ENCODE measurements around the gene GRIFIN. TPM values are rescaled to one million over a fixed set of nuclear protein-coding genes. Genes with fewer than 3 reads are reported as not detected.

GRIFIN gene
- polyA plus RNA-seq, 1 of the 3 experiments (the other 2 are of a cell fraction) = not detected

DNA sequence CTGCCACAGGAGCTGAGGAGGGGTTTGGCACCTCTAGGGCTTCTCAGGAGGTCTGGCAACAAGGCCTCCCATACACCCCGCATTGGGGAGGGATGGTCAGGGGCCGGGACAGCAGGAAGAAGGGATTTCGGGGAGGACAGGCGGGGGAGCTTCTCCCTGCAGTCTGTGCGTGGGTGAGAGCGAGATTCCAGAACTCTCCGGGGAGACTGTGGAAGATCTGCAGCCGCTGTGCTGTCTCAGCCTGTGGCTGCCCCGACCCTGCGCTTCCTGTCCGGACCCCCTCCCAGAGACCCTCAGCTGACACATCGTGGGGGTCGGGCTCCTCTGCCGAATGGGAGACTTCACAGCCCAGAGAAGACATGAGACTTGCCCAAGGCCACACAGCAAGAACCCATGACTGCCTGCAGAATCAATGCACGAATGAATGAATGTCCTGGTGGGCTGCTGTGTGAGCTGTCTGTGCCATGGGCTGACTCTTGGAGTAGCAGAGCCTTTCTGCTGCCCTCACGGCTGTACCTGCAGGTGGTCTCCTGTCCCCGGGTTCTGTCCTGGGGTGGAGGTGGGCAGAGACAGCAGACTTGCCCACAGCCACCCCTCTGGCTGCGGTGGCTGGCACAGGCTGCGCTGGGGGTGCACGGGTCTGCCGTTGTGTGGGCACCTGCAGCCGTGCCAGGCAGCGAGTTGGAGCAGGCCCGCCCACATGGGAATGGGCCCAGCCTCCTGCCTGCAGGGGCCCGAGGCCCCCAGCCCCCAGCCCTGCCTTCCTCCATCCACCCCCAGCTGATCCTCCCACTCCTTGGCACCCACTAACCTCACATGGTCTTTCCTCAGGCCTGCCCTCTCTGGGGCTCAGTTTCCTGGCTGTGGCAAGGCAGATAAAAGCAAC lies 27.1 kb upstream of the GRIFIN start:
- 80% methylated on average over 11 of the region's 25 CpGs for WGBS (ENCODE audit: low lambda C conversion rate)
- DNase-seq = no peak
- H3F3A ChIP-seq (replicated peaks; ENCODE audit: insufficient read depth) = no peaks in the 10 kb centered on the region
- H3K27ac ChIP-seq (ENCODE audit: low read depth in 2 of 2, low read length in 1 of 2) = no peak overlapping the region
- H3K36me3 ChIP-seq (replicated peaks in 1 of 2; ENCODE audit: control insufficient read depth in 1 of 2, insufficient read depth in 2 of 2, low read length in 1 of 2) = no peaks in the 10 kb centered on the region
- TF ChIP-seq POLR2AphosphoS5 (IDR thresholded peaks at IDR 0.05; ENCODE audit: low read depth, low read length) = no peak
- TF ChIP-seq, protein P1, sequence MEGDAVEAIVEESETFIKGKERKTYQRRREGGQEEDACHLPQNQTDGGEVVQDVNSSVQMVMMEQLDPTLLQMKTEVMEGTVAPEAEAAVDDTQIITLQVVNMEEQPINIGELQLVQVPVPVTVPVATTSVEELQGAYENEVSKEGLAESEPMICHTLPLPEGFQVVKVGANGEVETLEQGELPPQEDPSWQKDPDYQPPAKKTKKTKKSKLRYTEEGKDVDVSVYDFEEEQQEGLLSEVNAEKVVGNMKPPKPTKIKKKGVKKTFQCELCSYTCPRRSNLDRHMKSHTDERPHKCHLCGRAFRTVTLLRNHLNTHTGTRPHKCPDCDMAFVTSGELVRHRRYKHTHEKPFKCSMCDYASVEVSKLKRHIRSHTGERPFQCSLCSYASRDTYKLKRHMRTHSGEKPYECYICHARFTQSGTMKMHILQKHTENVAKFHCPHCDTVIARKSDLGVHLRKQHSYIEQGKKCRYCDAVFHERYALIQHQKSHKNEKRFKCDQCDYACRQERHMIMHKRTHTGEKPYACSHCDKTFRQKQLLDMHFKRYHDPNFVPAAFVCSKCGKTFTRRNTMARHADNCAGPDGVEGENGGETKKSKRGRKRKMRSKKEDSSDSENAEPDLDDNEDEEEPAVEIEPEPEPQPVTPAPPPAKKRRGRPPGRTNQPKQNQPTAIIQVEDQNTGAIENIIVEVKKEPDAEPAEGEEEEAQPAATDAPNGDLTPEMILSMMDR (IDR thresholded peaks at IDR 0.05) = no peak
- TF ChIP-seq GABPA (IDR thresholded peaks at IDR 0.05; ENCODE audit: low read depth) = no peak
- no peak for TF ChIP-seq MEF2A (IDR thresholded peaks at IDR 0.05; ENCODE audit: borderline replicate concordance, low read depth)
- no peak for TF ChIP-seq ELF1 (IDR thresholded peaks at IDR 0.05)
- ChIA-PET POLR2A (no interaction called here), CTCF (interaction anchor here (1.0 to 3.1 kb wide), 3 partner anchors 8 to 35 kb away, joined by 3 to 10 read pairs (median 3); no protein-coding TSS in a partner anchor)
- H3K9me2 ChIP-seq = no peaks in the 10 kb centered on the region
- H3K4me2 ChIP-seq = no peak overlapping the region
- H3K79me2 ChIP-seq (ENCODE audit: insufficient read depth) = no peaks in the 10 kb centered on the region
- H3K4me1 ChIP-seq (ENCODE audit: control insufficient read depth in 1 of 2, insufficient read depth in 2 of 2, low read depth in 1 of 2, low read length in 1 of 2) = peaks cover under 1 to 5% of the 10 kb centered on the region in 2 experiments; a peak in 2 of 4 replicates
- H2AFZ ChIP-seq (ENCODE audit: low read depth) = no peak overlapping the region
- no peaks in the 10 kb centered on the region for H3K9me3 ChIP-seq
- H3K9ac ChIP-seq = no peak overlapping the region
- H3K4me3 ChIP-seq (ENCODE audit: low read depth in 2 of 2, low read length in 1 of 2) = no peak overlapping the region
- H3K27me3 ChIP-seq (ENCODE audit: insufficient read depth) = no peaks in the 10 kb centered on the region
- no peaks in the 10 kb centered on the region for H4K20me1 ChIP-seq (ENCODE audit: insufficient read depth)

- H3K9me3 ChIP-seq = no peaks in the 10 kb centered on the region
- peaks cover 0 to 2% of the 10 kb centered on the region in 2 experiments; a peak in 1 of 4 replicates for H3K4me1 ChIP-seq (ENCODE audit: control insufficient read depth in 1 of 2, insufficient read depth in 2 of 2, low read depth in 1 of 2, low read length in 1 of 2)
- CTCF ChIA-PET = interaction anchor here (1.0 to 3.1 kb wide), 3 partner anchors 9 to 34 kb away, joined by 3 to 10 read pairs (median 3); no protein-coding TSS in a partner anchor
- POLR2A ChIA-PET = no interaction called here
- H3K4me3 ChIP-seq (ENCODE audit: low read depth in 2 of 2, low read length in 1 of 2) = no peak overlapping the region
- H3K4me2 ChIP-seq = no peak overlapping the region
- H3K79me2 ChIP-seq (ENCODE audit: insufficient read depth) = no peaks in the 10 kb centered on the region
- H2AFZ ChIP-seq (ENCODE audit: low read depth) = no peak overlapping the region
- no peaks in the 10 kb centered on the region for H3F3A ChIP-seq (replicated peaks; ENCODE audit: insufficient read depth)
- H3K9me2 ChIP-seq = no peaks in the 10 kb centered on the region
- H3K27ac ChIP-seq (ENCODE audit: low read depth in 2 of 2, low read length in 1 of 2) = no peak overlapping the region
- H3K9ac ChIP-seq = no peak overlapping the region
- no peak for DNase-seq
- 73% methylated on average over 12 of the region's 13 CpGs for WGBS (ENCODE audit: low lambda C conversion rate)
- H3K36me3 ChIP-seq (replicated peaks in 1 of 2; ENCODE audit: control insufficient read depth in 1 of 2, insufficient read depth in 2 of 2, low read length in 1 of 2) = no peaks in the 10 kb centered on the region
- no peaks in the 10 kb centered on the region for H4K20me1 ChIP-seq (ENCODE audit: insufficient read depth)
- no peaks in the 10 kb centered on the region for H3K27me3 ChIP-seq (ENCODE audit: insufficient read depth)
- TF ChIP-seq FOXJ3 (CRISPR knock-in tag; IDR thresholded peaks at IDR 0.05) = no peak
- TF ChIP-seq USF2 (IDR thresholded peaks at IDR 0.05; ENCODE audit: borderline replicate concordance, low read depth, low read length) = no peak
- no peak for TF ChIP-seq SIN3A (IDR thresholded peaks at IDR 0.05; ENCODE audit: borderline replicate concordance, low read depth, low read length)
- no peak for TF ChIP-seq TAF1 (IDR thresholded peaks at IDR 0.05; ENCODE audit: borderline replicate concordance, low read depth, low read length)
- TF ChIP-seq RFX5 (IDR thresholded peaks at IDR 0.05; ENCODE audit: low read length) = no peak
- TF ChIP-seq, protein P2, sequence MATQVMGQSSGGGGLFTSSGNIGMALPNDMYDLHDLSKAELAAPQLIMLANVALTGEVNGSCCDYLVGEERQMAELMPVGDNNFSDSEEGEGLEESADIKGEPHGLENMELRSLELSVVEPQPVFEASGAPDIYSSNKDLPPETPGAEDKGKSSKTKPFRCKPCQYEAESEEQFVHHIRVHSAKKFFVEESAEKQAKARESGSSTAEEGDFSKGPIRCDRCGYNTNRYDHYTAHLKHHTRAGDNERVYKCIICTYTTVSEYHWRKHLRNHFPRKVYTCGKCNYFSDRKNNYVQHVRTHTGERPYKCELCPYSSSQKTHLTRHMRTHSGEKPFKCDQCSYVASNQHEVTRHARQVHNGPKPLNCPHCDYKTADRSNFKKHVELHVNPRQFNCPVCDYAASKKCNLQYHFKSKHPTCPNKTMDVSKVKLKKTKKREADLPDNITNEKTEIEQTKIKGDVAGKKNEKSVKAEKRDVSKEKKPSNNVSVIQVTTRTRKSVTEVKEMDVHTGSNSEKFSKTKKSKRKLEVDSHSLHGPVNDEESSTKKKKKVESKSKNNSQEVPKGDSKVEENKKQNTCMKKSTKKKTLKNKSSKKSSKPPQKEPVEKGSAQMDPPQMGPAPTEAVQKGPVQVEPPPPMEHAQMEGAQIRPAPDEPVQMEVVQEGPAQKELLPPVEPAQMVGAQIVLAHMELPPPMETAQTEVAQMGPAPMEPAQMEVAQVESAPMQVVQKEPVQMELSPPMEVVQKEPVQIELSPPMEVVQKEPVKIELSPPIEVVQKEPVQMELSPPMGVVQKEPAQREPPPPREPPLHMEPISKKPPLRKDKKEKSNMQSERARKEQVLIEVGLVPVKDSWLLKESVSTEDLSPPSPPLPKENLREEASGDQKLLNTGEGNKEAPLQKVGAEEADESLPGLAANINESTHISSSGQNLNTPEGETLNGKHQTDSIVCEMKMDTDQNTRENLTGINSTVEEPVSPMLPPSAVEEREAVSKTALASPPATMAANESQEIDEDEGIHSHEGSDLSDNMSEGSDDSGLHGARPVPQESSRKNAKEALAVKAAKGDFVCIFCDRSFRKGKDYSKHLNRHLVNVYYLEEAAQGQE (IDR thresholded peaks at IDR 0.05; ENCODE audit: low read depth, low read length) = no peak
- TF ChIP-seq, protein P3, sequence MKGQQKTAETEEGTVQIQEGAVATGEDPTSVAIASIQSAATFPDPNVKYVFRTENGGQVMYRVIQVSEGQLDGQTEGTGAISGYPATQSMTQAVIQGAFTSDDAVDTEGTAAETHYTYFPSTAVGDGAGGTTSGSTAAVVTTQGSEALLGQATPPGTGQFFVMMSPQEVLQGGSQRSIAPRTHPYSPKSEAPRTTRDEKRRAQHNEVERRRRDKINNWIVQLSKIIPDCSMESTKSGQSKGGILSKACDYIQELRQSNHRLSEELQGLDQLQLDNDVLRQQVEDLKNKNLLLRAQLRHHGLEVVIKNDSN (IDR thresholded peaks at IDR 0.05; ENCODE audit: borderline replicate concordance, low read depth) = no peak
- TF ChIP-seq RXRA (IDR thresholded peaks at IDR 0.05; ENCODE audit: borderline replicate concordance, low read depth) = no peak
- TF ChIP-seq, protein P4, sequence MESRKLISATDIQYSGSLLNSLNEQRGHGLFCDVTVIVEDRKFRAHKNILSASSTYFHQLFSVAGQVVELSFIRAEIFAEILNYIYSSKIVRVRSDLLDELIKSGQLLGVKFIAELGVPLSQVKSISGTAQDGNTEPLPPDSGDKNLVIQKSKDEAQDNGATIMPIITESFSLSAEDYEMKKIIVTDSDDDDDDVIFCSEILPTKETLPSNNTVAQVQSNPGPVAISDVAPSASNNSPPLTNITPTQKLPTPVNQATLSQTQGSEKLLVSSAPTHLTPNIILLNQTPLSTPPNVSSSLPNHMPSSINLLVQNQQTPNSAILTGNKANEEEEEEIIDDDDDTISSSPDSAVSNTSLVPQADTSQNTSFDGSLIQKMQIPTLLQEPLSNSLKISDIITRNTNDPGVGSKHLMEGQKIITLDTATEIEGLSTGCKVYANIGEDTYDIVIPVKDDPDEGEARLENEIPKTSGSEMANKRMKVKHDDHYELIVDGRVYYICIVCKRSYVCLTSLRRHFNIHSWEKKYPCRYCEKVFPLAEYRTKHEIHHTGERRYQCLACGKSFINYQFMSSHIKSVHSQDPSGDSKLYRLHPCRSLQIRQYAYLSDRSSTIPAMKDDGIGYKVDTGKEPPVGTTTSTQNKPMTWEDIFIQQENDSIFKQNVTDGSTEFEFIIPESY (IDR thresholded peaks at IDR 0.05; ENCODE audit: borderline replicate concordance, low read depth) = no peak
- no peak for TF ChIP-seq TEAD4 (IDR thresholded peaks at IDR 0.05; ENCODE audit: borderline replicate concordance, insufficient read depth)
- TF ChIP-seq MXI1 (IDR thresholded peaks at IDR 0.05; ENCODE audit: low read depth, low read length) = no peak
- TF ChIP-seq FOXM1 (IDR thresholded peaks at IDR 0.05; ENCODE audit: low read depth) = no peak
These were observed 26.4 kb upstream of the GRIFIN start for GRCh38 chr7:2502647-2502966.

Data from SK-N-SH (cell line).